MCF 10A (cell line): ENCODE results near the gene MAGEA10. TPM values are rescaled to one million over a fixed set of nuclear protein-coding genes. Genes with fewer than 3 reads are reported as not detected.

Experiments used
- BruUV-seq: library from RNA; stranded (reverse); fragments of 400-500 nt; replicated peaks from 2 replicates; lab custom pipeline; 2021; lab: Mats Ljungman, UMichigan
- CTCF ChIA-PET: fragments of 300-600 bp; sonication (Branson Sonifier 250); formaldehyde crosslinking; extraction: SDS; loops from one replicate; lab custom pipeline; 2021; ENCODE audit warnings: antibody characterized with exemption, inconsistent platforms; lab: Yijun Ruan, JAX
- POLR2A ChIA-PET: fragments of 300-600, 350-650 bp; sonication (Branson Sonifier 250); formaldehyde crosslinking; extraction: SDS; loops from one replicate; lab custom pipeline; 2020; ENCODE audit warnings: antibody characterized with exemption, inconsistent platforms; lab: Yijun Ruan, JAX
- DNase-seq: peaks from one replicate; pipeline ENCODE4 v3.0.0-alpha.2; 2018; ENCODE audit not compliant: unreplicated experiment
- H3K27ac Mint-ChIP-seq: one replicate; pipeline ENCODE4 v1.8.0; 2022; ENCODE audit warnings: mild to moderate bottlenecking, low read depth, mixed read lengths; ENCODE audit not compliant: unreplicated experiment
- H3K27me3 Mint-ChIP-seq: one replicate; pipeline ENCODE4 v1.8.0; 2022; ENCODE audit warnings: mixed read lengths; ENCODE audit not compliant: insufficient read depth, unreplicated experiment
- H3K36me3 Mint-ChIP-seq: one replicate; pipeline ENCODE4 v1.8.0; 2022; ENCODE audit warnings: mild to moderate bottlenecking, moderate library complexity, mixed read lengths; ENCODE audit not compliant: insufficient read depth, unreplicated experiment
- H3K4me1 Mint-ChIP-seq: one replicate; pipeline ENCODE4 v1.8.0; 2022; ENCODE audit warnings: mixed read lengths; ENCODE audit not compliant: insufficient read depth, unreplicated experiment
- H3K4me3 Mint-ChIP-seq: one replicate; pipeline ENCODE4 v1.8.0; 2022; ENCODE audit warnings: mild to moderate bottlenecking, moderate library complexity, mixed read lengths; ENCODE audit not compliant: unreplicated experiment
- H3K9me3 Mint-ChIP-seq: one replicate; pipeline ENCODE4 v1.8.0; 2022; ENCODE audit warnings: mixed read lengths; ENCODE audit not compliant: unreplicated experiment
- intact Hi-C: fragments of 100-400 bp; cut with micrococcal nuclease; formaldehyde crosslinking; loops from 2 replicates; pipeline ENCODE4 v1.14.1; 2022
- total RNA-seq: library from RNA; stranded (reverse); gene quantifications from 2 replicates; pipeline ENCODE4 v1.2.3, GENCODE V29; 2022
- TF ChIP-seq, protein P1 (sequence below): fragments of 200-600 bp; IDR thresholded peaks from one replicate; pipeline ENCODE4 v1.8.0; 2022; ENCODE audit warnings: antibody characterized with exemption, mild to moderate bottlenecking; ENCODE audit not compliant: unreplicated experiment

The MAGEA10 gene
- total RNA-seq, 1 experiment from 2014 or later, result not detected

DNA sequence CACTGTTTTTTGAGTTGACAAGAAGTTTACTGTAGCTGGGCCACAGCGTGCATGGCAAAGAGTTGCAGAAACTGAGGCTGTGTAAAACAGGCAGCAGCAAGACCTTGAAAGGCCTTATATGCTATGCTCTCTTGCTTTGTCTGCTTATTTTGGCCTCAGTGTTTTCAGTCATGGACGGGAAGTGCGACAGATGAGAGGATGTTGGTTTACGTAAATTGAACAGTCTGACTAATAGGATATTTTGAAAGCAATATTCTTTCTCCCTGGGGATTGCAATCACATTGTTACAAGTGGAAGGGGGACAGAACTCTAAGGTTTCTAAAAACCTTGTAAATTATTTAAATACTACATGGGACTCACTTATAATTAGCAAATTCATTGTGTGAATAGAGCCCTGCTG is 32.2 kb upstream of the MAGEA10 start:
- POLR2A ChIA-PET, result interaction anchor here (0.9 kb wide), 1 partner anchor 14 kb away, joined by 3 read pairs; no protein-coding TSS in a partner anchor
- peak; percentile 14 for DNase-seq
- peaks cover 20% of the 10 kb centered on the region for H3K9me3 Mint-ChIP-seq
- no peaks in the 10 kb centered on the region for H3K27me3 Mint-ChIP-seq
- H3K4me3 Mint-ChIP-seq, result no peak overlapping the region
- no TSS peak for BruUV-seq
- no peak overlapping the region for H3K27ac Mint-ChIP-seq
- TF ChIP-seq, protein P1, sequence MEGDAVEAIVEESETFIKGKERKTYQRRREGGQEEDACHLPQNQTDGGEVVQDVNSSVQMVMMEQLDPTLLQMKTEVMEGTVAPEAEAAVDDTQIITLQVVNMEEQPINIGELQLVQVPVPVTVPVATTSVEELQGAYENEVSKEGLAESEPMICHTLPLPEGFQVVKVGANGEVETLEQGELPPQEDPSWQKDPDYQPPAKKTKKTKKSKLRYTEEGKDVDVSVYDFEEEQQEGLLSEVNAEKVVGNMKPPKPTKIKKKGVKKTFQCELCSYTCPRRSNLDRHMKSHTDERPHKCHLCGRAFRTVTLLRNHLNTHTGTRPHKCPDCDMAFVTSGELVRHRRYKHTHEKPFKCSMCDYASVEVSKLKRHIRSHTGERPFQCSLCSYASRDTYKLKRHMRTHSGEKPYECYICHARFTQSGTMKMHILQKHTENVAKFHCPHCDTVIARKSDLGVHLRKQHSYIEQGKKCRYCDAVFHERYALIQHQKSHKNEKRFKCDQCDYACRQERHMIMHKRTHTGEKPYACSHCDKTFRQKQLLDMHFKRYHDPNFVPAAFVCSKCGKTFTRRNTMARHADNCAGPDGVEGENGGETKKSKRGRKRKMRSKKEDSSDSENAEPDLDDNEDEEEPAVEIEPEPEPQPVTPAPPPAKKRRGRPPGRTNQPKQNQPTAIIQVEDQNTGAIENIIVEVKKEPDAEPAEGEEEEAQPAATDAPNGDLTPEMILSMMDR, result no peak
- H3K36me3 Mint-ChIP-seq, result no peaks in the 10 kb centered on the region
- intact Hi-C loops, result no loop called here
- CTCF ChIA-PET, result no interaction called here
- no peaks in the 10 kb centered on the region for H3K4me1 Mint-ChIP-seq

GRCh38 chrX:152165033-152165743 is 26.8 kb upstream of the MAGEA10 start:
- Mint-ChIP-seq H3K27me3 (no peaks in the 10 kb centered on the region), H3K36me3 (no peaks in the 10 kb centered on the region), H3K27ac (no peak overlapping the region), H3K4me1 (no peaks in the 10 kb centered on the region), H3K4me3 (no peak overlapping the region), H3K9me3 (peaks cover 19% of the 10 kb centered on the region)
- DNase-seq, result no peak
- TF ChIP-seq, protein P1, result no peak
- BruUV-seq, result no TSS peak
- intact Hi-C loops, result no loop called here
- ChIA-PET CTCF (no interaction called here), POLR2A (no interaction called here)

GRCh38 chrX:152157042-152157441 is 18.7 kb upstream of the MAGEA10 start:
- TF ChIP-seq, protein P1, result no peak
- H3K9me3 Mint-ChIP-seq, result no peaks in the 10 kb centered on the region
- H3K27me3 Mint-ChIP-seq, result no peaks in the 10 kb centered on the region
- ChIA-PET CTCF (no interaction called here), POLR2A (interaction anchor here (0.8 kb wide), 1 partner anchor 14 kb away, joined by 3 read pairs; no protein-coding TSS in a partner anchor)
- H3K4me1 Mint-ChIP-seq, result no peaks in the 10 kb centered on the region
- BruUV-seq, result no TSS peak
- no peaks in the 10 kb centered on the region for H3K36me3 Mint-ChIP-seq
- H3K27ac Mint-ChIP-seq, result no peak overlapping the region
- no peak overlapping the region for H3K4me3 Mint-ChIP-seq
- intact Hi-C loops, result no loop called here
- no peak for DNase-seq

GRCh38 chrX:152155766-152156310 is 17.5 kb upstream of the MAGEA10 start:
- peak; percentile 16 for DNase-seq
- no peaks in the 10 kb centered on the region for H3K36me3 Mint-ChIP-seq
- TF ChIP-seq, protein P1, result no peak
- no peaks in the 10 kb centered on the region for H3K27me3 Mint-ChIP-seq
- POLR2A ChIA-PET, result interaction anchor here (0.6 kb wide), 1 partner anchor 17 kb away, joined by 3 read pairs; no protein-coding TSS in a partner anchor
- no peak overlapping the region for H3K4me3 Mint-ChIP-seq
- CTCF ChIA-PET, result no interaction called here
- BruUV-seq, result no TSS peak
- no peaks in the 10 kb centered on the region for H3K4me1 Mint-ChIP-seq
- no peak overlapping the region for H3K27ac Mint-ChIP-seq
- intact Hi-C loops, result no loop called here
- H3K9me3 Mint-ChIP-seq, result no peaks in the 10 kb centered on the region
